GM13976 (cell line): Measurements from ENCODE around the gene SLC35B2.

Experiments
- DNase-seq: peaks from one replicate; pipeline ENCODE4 v3.0.0; 2012; ENCODE audit warnings: low spot score
- in situ Hi-C: fragments of 300-500 bp; cut with MboI; formaldehyde crosslinking; loops from one replicate; pipeline ENCODE4 v1.12.0; 2022; ENCODE audit warnings: low sequenced_read_pairs, mixed read lengths, inconsistent platforms; ENCODE audit not compliant: unreplicated experiment
- TF ChIP-seq, protein P1 (sequence below): IDR thresholded peaks from 2 replicates; pipeline ENCODE4 v1.5.1; 2012; ENCODE audit warnings: borderline replicate concordance, mild to moderate bottlenecking; ENCODE audit not compliant: insufficient read depth; ENCODE audit errors: extremely low read depth, missing control alignments, control extremely low read depth

Gene SLC35B2

GRCh38 chr6:44267252-44267651 is 9.9 kb upstream of the SLC35B2 start:
- TF ChIP-seq, protein P1, sequence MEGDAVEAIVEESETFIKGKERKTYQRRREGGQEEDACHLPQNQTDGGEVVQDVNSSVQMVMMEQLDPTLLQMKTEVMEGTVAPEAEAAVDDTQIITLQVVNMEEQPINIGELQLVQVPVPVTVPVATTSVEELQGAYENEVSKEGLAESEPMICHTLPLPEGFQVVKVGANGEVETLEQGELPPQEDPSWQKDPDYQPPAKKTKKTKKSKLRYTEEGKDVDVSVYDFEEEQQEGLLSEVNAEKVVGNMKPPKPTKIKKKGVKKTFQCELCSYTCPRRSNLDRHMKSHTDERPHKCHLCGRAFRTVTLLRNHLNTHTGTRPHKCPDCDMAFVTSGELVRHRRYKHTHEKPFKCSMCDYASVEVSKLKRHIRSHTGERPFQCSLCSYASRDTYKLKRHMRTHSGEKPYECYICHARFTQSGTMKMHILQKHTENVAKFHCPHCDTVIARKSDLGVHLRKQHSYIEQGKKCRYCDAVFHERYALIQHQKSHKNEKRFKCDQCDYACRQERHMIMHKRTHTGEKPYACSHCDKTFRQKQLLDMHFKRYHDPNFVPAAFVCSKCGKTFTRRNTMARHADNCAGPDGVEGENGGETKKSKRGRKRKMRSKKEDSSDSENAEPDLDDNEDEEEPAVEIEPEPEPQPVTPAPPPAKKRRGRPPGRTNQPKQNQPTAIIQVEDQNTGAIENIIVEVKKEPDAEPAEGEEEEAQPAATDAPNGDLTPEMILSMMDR = no peak
- in situ Hi-C loops = no loop called here
- DNase-seq = no peak

DNA sequence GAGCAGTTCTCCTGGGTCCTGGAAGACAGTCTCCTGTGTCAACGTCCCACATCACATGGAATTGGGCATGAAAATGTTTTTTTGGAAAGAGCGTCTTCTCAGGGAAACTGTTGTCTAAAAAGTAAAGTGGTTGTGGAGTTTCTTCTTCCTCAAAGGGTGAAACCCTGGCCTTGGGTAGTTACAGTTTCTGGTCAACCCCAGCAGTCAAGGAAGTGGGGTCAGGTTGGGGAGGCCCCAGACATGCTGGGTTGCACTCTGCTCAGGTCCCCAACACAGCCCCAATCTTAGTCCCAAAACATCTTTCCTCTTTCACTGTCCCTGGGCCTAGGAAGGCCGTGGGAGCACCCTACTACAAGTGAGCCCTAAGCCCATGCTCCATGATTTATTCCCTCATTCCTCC is 9.0 kb upstream of the SLC35B2 start:
- in situ Hi-C loops = no loop called here
- TF ChIP-seq, protein P1 = no peak
- DNase-seq = peak; percentile 79

DNA sequence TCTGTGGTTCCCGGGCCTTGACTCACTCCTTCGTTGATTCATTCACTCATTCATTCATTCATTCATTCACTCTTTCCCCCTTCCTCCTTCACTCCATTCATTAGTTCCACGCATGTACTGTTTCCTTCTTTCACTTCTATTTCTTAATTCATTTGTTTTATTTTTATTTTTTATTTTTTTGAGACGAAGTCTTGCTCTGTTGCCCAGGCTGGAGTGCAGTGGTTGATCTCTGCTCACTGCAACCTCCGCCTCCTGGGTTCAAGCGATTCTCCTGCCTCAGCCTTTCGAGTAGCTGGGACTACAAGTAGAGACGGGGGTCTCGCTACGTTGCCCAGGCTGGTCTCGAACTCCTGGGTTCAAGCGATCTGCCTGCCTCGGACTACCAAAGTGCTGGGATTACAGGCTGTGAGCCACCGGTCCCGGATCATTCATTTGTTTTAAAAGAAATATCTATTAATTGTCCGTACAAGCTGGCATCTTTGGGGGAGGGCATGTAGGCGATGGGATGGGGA is 8.4 kb upstream of the SLC35B2 start:
- TF ChIP-seq, protein P1 = no peak
- DNase-seq = no peak
- in situ Hi-C loops = no loop called here

- DNase-seq = peak; percentile 95
- TF ChIP-seq, protein P1 = peak; percentile 68
- in situ Hi-C loops = no loop called here
These were observed 7.8 kb upstream of the SLC35B2 start, which contains the start of gene NFKBIE for GRCh38 chr6:44265007-44265721. TSS of gene NFKBIE (minus strand) at chr6:44265551. CDS start at chr6:44265346, 205 bp downstream.

- DNase-seq = peak; percentile 70
- TF ChIP-seq, protein P1 = no peak
- in situ Hi-C loops = no loop called here
These were observed 7.1 kb upstream of the SLC35B2 start for GRCh38 chr6:44264154-44265006.

GRCh38 chr6:44263354-44264100 is 6.2 kb upstream of the SLC35B2 start:
- TF ChIP-seq, protein P1 = no peak
- in situ Hi-C loops = no loop called here
- peak; percentile 73 for DNase-seq
